Measurements from ENCODE around the gene CKAP2L.

CKAP2L gene

DNA sequence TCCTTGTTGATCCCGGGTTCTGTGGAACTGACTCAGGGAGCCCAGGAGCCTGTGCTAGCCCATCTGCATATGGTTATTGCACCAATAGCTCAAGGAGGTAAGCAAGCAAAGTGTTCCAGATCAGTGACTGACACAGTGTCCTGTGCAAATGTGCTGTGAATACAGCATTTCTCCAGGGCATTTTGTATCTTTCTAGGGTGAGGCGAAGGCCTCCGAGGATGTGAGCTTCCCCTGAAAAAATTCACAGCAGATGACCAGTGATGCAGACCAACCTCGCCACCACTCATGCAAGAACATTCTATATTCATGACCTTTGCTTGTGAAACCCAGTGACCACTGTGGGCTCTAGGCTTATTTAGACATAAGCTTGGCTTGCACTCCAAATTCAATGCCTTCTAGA is 58.8 kb downstream of the CKAP2L start:
- no peak for DNase-seq

DNA sequence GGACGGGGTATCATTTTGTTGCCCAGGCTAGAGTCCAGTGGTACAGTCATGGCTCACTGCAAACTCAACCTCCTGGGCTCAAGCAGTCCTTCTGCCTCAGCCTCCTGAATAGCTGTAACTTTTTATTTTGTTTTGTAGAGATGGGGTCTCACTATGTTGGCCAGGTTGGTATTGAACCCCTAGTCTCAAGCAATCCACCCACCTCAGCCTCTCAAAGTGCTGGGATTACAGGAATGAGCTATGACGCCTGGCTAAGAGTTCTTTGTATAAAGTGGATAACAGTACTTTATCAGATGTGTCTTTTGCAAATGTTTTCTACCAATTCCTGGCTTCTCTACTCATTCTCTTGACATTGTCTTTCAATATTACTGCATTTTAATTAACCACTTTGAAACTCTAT is 60.7 kb downstream of the CKAP2L start:
- no peak for DNase-seq

DNA sequence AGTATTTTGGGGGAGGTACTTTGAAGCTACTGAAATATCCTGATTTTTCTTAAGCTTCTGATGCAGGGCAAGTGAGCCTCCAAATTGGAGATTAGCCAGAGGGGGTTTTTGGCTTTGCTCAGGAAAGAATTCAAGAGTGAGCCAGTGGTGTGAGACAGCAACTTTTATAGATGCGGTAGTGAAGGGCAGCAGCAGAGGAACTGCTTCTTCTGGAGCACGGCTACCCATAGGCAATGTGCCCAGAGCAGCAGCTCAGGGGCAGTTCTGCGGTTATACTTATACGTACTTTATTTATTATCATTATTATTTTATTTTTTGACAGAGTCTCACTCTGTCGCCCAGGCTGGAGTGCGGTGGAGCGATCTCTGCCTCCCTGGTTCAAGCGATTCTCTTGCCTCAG is 63.4 kb downstream of the CKAP2L start:
- no peak for DNase-seq

DNA sequence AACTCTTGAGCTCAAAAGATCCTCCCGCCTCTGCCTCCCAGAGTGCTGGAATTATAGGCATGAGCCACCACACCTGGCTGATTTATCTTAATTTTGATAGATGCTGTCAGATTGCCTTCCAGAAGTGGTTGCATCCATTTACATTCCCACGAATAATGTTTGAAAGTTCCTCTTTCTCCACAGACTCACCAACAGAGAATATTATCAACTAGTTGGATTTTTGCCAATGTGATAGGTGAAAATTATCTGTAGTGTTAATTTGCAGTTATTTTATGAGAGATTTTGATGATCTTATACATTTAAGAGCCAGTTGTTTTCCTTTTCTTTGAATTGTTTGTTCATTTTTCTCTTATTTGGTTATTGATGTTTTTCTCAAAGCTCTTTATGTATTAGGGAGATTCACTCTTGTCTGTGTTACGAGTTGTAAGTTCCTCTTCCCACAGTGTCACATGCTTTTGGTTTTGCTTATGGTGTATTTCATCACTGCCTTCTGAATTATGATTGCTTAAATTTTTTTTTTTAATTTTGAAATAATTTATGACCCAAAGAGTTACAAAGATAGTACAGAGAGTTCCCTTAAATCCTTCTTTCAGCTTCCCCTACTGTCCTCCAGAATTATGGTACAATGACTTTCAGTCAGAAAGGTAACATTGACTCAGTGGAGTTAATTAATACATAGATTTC is 64.3 kb downstream of the CKAP2L start:
- peak; percentile 12 for DNase-seq

DNA sequence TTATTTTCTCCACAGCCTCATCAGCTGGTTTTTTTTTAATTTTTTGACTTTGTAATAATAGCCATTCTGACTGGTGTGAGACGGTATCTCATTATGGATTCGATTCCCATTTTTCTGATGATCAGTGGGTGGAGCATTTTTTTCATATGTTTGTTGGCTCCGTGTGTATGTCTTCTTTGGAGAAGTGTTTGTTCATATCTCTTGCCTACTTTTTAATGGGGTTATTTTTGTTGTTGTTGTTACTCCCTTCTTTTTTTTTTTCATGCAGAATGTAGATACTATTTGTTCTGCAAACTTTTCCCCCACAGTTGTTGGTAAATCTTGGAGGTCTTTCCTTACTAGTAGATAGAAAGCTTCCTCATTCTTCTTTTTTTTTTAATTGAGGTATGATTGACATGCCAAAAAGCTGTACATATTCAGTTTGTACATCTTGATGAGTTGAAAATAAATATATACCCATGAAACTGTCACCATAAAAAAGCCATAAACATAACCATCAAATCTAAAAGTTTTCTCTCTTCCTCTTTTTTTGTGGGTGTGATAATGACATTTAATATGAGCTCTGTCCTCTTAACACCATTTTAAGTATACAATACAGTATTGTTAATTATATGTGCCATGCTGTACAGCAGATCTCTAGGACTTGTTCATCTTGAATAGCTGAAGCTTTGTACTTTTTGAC is 65.4 kb downstream of the CKAP2L start:
- no peak for DNase-seq

DNA sequence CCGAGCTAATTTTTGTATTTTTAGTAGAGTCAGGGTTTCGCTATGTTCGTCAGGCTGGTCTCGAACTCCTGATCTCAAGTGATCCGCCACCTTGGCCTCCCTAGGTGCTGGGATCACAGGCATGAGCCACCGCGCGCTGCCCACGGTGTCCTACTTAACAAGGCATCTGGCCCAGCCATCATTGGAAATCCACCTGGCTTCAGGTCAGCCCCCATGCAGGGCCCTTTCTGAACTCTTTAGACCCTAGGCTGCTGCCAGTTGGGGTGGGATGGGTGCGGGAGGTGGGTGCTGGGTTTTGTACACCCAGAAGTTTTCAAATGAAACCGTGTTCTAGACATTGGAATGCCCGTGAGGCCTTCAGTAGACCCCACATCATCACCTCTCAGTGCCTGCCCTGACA is 70.2 kb downstream of the CKAP2L start:
- peak; percentile 13 for DNase-seq

DNA sequence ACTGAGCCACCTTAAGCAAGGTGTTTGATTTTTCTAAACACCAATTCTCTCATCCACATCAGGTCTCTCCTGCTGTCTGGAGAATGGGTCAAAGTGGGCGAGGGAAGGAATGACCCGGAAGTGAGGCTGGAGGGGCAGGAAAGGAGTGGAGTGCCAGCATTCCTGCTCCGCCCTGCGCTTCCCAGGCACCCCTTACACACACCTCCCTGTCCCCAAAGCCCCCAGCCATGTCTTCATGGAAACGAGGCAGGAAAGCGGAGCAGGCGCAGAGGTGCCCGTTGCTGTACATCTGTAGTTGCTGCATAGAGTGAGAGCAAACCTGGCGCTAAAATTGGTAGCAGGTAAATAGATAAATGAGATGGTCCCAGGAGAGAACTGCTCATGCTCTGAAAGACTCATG is 70.8 kb downstream of the CKAP2L start:
- peak; percentile 16 for DNase-seq

DNA sequence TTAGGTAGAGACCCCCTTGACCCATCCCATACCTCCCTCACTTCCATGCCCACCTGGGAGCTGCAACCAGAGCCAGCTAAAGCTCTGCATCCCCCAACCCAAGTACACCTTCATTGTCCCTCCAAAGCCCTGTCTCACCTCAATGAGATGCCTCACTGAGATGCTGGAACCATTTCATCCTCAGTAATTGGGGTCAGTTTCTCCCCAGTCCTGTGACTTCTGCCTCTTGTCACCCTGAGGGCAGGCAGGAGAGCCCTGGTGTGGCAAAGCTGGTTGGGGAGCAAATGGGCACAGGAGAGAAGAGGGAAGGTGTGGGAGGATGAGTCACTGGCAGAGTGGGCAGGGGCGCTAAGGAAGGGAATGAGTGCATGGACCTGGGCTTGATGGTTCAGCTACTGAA is 71.5 kb downstream of the CKAP2L start:
- DNase-seq, result peak; percentile 68

DNA sequence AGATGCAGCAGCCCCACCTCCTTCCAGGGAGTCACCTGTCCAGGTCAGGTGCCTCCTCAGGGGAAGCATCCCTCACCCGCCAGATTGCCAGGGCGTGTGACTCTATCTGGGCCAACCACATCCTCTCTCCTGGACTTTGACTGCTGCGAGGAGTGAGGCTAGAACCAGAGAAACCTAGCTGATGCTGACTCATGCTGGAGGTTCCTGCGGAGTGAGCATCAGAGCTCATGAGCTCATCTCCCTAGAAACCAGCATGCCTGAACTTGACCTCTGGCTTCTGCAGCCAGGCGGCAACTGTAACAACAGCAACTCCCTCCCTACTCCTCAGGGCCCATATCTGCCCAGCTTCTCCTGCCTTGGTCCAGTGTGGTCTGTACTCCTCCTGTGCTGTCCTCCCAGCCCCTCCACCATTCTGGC is 71.9 kb downstream of the CKAP2L start:
- peak; percentile 74 for DNase-seq

DNA sequence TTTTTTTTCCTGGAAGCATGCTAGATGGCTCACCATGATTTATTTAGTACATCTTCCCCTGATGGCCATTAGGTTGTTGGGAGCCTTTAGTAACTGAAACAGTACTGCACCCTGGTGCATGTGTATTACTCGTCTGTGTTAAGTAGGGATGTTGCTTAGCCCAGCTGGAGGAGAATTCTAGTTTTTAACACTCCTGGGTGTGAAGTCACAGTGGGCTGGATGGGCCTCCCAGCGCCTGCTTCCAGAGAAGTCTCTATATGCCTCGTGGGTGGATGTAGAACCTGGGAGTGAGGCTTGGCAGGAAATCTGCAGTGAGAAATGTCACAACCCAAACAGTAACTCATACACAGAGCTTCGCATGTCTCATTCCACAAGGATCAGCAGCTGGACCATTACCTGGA is 72.5 kb downstream of the CKAP2L start:
- peak; percentile 40 for DNase-seq

DNA sequence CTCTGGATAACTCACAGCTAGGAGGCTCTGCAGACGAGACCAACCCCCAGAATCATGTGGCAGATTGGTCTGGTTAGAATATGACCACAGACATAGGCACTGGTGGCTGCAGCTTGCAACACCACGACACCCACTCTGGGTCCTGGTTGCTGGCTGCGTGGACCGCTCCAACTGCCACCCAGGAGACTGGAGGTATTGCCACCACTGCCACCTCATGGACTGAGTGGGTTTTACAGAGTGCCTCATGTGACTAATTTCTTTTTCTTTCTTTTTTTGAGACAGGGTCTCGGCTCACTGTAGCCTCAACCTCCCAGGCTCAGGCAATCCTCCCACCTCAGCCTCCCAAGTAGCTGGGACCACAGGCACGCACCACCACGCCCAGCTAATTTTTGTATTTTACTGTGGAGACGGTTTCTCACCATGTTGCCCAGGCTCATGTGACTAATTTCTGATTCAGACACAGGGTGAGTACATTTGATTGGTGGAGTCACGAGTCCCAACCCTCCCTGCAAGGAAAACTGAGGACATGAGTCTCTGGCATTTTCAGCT is 73.5 kb downstream of the CKAP2L start:
- DNase-seq, result peak; percentile 74

DNA sequence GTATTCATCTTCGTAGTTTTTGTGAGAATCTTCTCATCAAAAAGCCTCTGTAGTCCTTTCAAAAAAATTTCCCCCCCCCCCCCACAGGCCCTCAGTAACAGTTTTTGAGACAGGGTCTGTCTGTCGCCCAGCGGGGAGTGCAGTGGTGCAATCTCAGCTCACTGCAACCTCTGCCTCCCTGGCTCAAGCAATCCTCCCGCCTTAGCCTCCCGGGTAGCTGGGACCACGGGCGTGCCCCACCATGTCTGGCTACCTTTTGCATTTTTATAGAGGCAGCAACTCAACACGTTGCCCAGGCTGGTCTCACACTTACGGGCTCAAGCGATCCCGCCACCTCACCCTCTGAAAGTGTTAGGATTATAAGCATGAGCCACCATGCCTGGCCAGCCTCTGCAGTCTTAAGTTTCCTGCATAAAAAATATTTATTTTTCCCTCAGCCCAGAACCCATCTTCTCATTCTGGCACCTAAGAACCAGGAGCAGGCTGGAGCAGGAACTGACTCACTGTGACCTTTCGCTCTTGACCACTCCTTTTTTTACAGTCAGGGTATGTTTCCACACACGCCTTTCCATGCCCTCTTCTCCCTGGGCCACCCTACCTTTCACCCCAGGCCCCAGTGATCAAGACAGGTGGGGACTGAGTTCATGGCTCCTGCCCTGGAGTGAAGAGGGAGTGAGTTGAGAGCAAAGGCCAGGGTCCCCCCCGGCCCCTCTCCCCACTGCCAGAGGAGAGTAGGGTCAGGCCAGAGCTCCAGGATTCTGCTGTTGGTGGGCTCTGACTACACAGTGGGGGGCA is 76.1 kb downstream of the CKAP2L start:
- DNase-seq, result peak; percentile 10

DNA sequence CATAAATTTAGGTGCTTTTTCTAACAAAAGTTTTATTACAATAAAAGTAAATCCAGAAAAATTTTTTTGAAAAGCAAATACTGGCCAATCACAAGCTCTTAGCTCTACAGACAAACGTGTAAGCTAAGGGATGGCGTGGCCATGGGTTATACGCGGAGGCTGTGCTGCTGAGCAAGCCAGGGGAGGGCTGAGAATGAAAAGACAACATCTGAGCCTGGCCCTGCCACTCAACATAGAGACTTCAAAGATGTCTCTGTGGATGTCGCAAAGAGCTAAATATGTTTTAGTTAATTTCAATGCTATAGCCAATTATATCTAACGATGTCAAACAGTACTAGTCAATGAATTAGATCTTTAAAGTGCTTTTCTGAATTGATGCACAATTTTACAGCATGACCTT is 76.9 kb downstream of the CKAP2L start:
- DNase-seq, result peak; percentile 10

Measured in stimulated activated CD8-positive, alpha-beta memory T cell treated with anti-CD3 and anti-CD28 coated beads, Interleukin-4, amount 100 ng/mL, for 48 hours (primary cell).